IPS-NIHi7 (cell line): ENCODE measurements around the gene PACSIN2.
A peak's percentile ranks its signal among the peaks of the same experiment; 100 is the strongest.
"Not testable (repeated sequence)": the region's sequence is repeated elsewhere in the genome, so short reads cannot be mapped to it uniquely, and the experiment has no call there.

Source experiments
- DNase-seq: peaks from one replicate; pipeline ENCODE4 v3.0.0; 2012; ENCODE audit warnings: mixed read lengths; ENCODE audit errors: extremely low spot score

The PACSIN2 gene

DNA sequence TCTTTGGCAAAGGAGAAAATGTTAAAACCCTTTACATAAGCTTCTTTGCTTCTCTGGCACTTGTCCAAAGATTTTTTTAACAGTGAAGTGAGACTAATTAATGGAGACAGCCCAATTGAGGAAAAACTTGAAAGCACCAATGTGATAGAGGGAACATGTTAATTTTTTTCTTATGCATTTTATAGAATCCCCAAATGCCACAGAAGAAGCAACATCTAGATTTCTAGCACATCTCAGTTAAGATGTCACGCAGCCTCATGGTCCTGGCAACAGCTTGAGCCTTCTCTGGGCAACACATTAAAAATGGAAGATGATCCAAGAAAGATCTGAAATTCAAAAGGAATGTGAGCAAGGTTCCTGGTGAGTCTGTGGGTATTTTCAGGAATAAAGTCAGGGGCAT is 48.5 kb downstream of the PACSIN2 start:
- no peak for DNase-seq

DNA sequence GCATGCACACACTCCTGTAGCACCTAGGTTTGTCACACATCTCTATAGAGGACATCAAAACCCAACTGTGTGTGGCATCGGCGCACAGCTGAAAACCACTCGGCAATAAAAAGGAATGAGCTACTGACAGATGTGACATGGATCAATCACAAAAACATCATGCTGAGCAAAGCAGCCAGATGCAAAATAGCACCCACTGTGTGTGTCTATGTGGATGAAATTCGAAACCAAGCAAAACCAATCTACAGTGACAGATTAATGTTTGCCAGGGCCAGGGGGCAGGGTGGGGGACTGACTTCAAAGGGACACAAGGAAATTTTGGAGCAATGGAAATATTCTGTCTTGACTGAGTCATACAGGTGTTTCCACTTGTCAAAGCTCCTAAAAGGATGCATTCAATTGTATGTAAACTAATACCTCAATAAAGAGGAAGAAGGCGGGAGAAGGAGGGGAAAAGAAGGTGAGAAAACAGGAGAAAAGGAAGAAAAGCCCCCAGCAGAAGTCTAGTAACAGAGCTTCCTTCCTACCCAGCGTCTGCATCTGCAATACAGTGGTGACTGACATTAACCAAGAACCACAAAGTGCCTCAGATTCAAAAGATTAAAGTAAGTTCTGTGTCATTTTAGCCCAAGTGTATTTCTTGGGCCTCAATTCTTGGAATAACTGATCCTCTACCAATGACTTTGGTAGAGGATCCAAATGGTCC is 49.8 kb downstream of the PACSIN2 start:
- DNase-seq, result peak; percentile 45

DNA sequence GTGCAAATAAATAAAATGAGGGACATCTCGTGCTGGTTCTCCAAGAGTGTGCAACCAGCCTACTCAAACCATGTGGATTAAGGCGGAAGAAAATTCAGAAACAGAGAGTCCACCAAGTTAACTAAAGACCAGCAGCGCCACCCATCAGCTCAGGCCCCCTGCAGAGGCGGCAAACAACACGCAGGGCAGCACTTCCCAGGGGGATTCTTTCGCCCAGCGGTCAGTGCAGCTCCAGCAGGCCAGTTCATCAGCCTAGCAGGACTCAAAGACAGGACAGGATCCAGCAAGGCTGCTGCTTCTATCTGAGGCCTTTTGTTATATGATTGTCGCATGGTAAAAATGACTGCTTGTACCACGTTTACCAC is 51.7 kb downstream of the PACSIN2 start:
- DNase-seq, result no peak

DNA sequence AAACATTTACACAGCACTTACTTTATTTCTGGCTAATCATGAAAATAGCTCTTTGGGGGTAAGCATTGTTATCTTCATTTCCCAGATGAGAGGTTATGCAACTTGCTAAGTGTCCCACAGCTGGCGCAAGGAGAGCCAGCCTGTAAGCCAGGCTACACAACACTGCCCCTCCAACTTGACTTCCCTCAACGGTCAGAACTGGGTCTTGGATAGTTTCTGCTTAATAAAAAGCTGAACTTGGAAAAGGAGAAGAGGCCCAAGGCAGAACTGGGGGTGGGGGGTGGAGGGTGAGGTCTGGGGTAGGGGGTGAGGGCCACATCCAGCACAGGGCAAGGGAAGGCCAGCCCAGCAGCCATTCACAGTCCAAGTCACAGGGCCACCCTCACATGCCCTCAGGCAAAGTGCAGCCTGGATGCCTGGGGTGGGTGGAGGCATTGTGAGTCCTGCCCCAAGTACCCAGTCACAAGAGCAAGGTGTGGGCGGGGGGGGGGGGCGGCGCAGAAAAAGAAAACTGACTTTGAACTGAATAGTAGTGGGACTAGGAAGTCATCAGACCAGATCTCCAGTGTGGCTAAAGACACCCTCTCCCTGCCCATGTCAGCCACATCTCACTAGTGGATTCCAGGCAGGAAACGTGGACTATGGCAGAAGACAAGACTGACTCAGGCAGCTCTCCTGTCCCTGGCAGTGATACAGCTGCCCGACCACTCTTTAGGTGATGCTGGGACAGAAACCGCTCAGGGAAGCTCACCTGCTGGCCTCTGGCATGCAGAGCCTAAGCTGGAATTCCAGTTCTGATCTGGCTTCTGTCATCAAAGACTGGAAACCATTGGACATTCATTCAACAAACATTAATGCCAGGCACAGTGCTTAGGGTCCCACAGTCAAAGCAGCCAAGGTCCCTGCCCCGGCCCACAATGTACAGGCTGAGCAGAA is 52.4 kb downstream of the PACSIN2 start:
- no peak for DNase-seq

DNA sequence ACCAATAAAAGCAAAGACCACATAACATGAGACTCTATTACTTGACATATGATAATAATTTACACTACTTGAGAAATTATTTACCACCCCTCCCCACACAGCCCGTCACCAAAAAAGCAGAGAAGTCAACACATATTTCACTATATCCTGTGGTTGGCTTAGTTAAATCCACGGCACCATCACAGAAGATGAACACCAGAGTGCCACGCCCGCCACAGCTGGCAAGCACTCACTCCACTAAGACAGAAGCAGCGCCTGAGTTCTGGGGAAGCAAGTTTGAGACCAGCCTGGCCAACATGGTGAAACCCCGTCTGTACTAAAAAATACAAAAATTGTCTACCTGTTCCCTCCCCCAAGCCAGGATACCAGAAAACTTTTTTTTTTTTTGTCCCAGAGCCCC is 53.1 kb downstream of the PACSIN2 start:
- no peak for DNase-seq

DNA sequence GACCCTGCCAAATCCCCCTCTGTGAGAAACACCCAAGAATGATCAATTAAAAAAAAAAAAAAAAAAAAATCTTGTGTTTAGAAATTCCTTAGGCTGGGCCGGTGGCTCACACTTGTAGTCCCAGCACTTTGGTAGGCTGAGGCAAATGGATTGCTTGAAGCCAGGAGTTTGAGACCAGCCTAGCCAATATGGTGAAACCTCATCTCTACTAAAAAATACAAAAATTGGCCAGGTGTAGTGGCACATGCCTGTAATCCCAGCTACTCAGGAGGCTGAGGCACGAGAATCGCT is 53.6 kb downstream of the PACSIN2 start:
- DNase-seq, result not testable (repeated sequence)

DNA sequence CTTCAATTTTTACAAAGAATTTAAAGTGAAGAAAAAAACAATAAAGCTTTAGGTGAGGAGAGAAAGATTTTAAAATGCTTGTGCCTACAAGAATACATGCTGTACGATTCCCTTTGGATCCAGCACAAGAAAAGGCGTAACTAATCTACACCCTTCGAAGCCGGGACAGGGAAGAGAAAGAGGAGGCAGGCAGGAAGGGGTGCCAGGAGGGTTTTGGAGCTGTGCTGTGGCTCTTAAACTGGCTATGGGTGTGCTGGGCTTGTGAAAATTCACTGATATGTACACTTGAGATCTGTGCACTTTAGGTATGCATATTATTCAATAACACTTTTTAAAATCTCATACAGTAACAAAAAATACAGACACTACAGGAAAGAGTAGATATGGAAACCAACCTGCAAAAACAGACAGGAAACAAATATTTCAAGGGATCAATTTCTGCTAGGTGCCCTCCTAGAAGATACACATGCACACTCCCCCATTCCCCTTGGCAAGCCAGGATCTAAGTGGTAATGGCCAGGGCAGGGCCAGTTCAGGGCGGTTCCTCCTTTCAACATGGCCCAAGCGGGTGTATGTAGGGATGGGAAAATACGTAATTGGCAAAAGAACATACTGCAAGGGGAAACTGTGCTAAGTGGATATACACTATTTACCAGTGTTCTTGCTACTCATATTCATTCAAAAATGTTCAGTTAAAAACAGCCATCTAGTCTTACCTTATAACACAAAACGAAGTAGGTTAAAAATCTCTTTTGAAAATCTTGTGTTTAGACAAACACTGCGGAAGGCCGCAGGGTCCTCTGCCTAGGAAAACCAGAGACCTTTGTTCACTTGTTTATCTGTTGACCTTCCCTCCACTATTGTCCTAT is 54.2 kb downstream of the PACSIN2 start:
- DNase-seq, result no peak

DNA sequence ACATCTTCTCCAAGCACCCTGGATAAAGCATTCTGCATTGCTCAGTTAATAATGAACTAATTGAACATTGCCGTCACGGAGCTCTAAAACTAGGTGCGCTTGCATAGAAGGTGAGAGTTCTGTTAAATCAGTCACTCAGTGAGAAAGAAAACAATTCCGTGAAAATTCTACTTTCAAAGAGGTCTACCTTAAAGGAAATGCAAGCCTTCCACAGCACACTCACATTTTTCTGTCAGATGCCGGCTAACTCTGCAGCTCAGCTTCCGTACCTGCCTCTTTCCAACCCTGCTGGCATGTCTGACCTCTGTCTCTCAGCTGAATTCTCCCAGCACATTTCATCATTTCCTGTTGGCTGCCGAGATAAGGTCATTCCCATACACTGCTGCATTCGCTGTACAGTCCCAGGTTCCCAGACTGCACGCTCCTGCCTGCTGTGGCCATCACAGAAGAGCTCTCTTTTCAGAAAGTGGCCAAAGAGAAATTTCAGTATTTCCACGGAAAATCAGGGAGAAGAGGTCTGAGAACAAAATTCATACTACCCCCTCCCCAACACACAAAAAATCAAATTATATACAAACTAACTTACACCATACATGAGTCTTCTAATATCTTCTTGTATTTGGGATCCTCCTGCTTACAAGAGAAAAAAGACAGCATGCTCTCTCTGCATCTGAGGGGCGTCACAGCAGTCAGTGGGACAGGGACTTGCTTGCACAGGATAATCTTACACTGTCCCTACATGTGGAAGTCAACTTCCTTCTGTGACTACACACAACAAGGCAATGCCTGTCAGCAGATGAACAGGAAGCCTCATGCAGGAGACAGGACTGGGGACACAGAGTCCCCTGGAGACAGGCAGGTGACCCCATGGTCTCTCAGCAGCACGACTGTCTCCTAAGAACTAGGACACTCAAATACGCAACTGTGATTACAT is 55.1 kb downstream of the PACSIN2 start:
- no peak for DNase-seq

DNA sequence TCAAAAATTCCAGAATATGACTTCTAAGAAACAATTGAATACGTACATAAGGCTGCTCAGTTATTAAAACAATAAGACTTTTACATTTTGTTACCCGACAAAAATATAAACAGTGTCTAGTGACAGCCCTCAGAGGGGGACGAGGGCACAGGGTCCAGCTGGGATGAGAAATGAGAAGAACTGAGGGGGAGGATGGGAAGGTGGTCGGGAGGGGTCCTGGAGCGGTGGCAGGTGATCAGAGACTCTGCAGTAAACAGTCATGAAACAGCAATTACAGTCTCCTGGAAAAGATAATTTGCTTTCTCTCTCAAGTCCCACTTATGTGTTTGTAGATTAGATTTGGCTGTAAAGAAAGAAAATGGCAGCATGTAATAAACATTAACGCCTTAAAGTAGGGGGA is 56.0 kb downstream of the PACSIN2 start:
- no peak for DNase-seq

DNA sequence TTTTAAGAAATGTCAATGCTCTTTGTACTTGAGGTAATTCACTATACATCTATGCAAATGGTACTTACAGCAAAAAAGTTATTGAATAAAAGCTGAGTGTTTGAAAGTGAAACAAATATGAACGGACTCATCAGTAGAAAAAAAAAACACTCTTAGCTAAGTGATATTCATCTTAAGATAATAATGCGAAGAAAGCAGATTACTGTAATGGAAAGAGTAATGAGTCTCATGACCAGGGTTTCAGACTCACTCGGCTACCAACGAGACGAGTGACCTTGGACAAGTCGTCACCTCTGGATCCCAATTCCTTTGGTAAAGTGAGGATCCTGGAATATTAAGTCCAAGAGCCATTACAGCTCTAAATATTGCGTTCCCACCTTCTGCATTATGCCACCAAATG is 57.0 kb downstream of the PACSIN2 start:
- no peak for DNase-seq

DNA sequence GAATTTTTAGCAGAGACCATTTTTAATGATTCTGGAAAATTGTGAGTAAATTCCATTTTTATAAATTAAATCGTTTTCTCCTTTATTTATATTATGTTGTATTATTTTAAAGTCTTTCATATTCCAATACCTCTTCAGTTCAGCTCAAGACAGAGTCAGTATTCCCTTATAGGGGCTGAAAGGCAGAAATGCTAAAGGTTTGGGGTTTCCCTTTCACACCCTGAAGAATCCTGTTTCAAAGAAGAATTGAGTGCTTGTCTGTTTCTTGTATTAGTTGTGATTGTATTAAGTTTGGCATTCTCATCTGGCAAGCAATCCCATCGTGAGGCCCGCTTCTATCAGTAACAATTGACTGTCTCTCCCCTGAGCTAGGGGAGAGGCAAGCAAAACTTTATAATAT is 57.4 kb downstream of the PACSIN2 start:
- no peak for DNase-seq

DNA sequence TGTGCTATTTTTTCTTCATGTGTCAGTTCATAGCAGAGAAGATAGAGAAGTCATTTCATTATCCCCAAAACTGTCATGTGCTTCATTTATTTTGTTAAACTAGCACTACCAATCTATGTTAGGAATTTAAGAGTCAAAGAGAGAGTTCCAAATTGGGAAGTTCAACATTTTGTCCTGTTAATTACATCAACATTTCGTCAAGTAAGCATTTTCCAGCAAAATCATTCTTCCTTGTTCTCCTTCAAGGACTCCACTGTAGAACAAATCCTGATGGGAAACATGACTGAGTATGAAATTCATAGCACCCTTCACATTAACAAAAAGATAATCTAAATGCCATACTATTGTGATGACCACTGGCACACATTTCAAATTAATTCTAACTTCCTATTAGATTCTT is 59.1 kb downstream of the PACSIN2 start:
- no peak for DNase-seq

DNA sequence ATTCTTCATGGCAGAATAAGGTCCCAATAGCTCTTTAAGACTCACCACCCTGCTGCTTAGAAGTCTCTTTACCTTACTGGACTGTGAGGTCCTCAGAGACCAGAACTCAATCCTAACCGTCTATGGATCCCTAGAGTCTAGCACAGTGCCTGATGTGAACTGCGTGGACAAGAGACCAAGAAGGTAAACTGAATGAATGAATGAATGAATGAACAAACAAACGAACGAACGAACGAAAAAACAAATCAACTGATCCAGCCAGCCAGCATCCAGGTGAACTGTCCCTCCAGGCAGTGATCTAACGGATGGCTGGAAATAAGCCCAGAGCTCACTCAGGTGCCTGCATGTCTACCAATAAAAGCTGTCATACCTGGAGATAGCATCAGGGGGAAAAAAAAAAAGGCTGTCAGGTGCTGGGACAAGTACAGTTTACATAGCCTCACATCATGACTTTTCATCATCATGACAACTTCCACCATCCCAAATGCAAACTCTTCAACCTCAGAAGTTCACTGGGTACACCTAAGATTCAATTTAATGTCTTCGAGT is 59.8 kb downstream of the PACSIN2 start:
- no peak for DNase-seq

DNA sequence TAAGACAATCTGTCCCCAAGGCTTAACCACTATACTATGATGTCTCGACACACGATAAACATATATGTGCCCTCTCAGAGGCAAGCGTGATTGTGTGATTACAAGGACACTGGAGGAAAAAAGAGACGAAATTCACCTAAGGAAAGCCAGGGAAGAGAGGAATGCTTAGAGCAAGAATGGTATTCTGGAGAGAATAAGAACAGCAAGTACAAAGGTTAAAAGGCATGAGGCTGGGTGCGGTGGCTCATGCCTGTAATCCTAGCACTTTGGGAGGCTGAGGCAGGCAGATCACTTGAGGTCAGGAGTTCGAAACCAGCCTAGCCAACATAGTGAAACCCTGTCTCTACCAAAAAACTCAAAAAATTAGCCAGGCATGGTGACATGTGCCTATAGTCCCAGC is 61.2 kb downstream of the PACSIN2 start:
- not testable (repeated sequence) for DNase-seq

DNA sequence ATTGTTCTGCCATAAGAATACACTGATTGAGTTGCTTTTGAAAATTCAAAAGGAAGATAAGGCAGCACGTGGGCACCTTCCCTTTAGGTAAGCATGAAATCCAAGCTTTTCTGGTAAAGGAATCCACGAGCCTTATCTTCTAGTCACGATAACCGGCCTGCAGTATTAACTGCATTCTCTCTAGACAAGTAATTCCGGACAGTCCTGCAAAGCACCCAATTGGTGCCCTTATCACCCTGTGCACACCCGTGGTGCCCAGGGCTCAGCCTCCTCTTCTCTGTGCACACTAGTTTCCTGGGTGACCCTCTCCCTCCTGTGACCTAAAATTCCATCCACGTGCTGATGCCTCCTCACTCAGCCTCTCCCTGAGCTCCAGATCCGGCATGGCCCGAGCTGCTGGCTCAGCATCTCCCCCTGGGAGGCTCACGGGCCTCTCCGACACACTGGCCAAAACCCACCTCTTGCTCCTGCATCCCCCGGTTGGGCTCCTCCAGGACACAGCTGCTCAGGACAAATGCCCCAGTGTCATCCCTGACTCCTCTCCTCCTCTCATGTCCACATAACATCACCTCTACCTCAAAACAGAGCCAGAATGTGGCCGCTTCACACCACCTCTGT is 63.7 kb downstream of the PACSIN2 start:
- no peak for DNase-seq

DNA sequence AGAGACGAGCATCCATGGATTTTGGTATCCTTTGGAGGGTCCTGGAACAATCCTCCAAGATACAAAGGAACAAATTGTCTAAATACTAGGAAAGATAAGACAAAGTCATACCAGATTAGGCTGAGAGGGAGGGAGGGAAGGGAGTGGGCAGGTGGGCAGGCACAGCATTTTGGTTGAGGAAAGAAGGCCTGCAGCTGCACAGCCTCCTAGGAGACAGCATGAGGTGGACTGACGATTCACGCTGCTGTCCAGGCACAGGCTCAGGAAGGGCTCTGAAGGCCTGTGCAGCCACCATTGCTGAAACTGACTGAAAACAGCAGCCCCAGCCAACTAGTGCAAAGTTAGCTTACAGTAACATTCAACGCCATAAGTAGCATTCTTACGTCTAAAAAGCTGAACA is 64.7 kb downstream of the PACSIN2 start:
- DNase-seq, result no peak

DNA sequence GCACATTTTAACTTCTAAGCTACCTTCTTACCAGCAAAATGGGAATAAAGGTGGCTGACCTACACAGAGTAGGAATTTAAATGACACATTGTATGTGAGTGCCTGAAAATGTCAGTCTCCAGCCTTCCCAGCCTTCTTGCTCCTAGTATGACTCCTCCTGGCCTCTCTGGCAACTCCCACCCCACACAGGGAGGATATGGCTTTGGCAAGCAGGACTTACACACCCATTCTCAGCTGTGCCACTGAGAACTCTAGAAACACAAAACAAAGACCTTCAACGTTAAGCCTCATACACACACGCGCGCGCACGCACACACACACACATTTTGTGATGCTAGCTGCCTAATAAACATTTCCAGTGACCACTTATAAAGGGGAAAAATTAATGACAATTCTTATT is 65.8 kb downstream of the PACSIN2 start:
- no peak for DNase-seq

DNA sequence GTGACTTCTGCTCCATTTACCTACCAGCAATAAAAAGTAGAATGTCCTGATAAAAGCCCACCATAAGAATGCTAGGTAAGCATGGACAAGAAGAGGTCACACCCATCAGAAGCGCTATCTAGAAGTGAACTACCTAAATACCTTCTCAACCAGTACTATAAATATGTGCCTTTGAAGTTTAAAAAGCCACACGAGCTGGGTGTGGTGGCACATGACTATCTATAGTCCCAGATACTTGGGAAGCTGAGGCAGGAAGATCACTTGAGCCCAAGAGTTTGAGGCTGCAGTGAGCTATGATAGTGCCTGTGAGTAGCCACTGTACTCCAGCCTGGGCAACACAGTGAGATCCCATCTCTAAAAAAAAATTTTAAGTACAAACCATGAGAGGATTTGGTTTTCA is 66.7 kb downstream of the PACSIN2 start:
- DNase-seq, result no peak

DNA sequence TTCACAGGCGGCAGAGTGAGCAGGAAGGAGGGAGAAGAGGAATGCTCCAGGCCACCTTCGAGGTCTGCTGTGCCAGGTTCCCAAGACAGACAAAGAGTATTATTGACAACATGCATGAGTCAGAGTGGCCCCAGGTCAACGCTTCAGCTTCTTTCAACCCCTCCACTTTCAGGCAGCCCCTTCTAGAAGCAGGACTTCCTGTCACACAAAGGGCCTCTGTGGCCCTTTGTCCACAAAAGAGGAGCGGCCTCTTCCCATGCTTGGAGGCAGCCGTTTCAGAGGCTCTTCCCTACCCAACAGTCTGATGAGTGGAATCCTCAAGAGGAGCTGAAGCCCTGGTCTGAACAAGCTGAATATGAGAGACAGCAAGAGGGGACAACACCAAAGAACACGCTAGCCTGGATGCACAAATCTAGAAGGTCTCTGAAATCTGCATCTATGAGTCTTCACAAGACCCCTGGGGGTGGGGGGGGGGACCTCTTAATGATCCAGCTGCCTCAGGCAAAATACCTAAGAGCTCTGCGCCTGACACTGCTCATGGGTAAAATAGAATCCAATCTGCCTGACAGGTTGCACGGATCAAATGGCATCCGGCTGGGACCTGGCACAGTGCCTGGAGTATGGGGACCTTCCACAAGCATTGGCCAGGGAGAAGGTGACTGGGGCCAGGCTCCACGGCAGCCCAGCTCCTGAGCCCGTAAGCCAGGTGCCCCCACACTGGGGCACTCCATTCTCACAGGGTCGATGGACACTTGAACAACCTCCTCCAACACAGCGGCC is 67.5 kb downstream of the PACSIN2 start:
- peak; percentile 49 for DNase-seq
